ENCODE data around the gene WDFY4.

Gene WDFY4

DNA sequence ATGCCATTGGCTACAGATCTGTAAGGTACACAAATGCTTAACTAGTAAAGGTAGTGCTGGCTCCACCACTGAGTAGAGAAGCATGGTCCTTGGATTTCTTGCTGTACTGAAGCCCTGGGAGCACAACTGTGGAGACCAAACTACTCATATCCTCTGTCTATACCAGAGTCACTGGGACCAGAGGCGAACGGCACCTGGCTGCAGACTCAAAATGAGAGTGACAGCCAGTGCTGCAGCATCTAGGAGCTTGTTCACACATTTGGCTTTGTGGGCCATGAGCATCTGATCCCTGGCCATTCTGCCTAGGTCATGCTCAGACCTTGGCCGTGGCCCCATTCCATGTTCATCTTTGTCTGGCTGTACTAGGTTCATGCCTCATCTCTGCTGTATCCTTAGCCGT is 223.1 kb downstream of the WDFY4 start:
- no peak overlapping the region for H3K4ac ChIP-seq (ENCODE audit: low read depth, low read length)
- no peak overlapping the region for H4K8ac ChIP-seq (ENCODE audit: low read depth, low read length)
- no peak overlapping the region for H3K9ac ChIP-seq (ENCODE audit: low read length)
- H3K18ac ChIP-seq (ENCODE audit: low read length), result no peak overlapping the region
- WGBS (ENCODE audit: extremely low coverage, insufficient coverage, insufficient read length), result no CpG with 5 or more reads among the region's 4 CpGs
- H2BK5ac ChIP-seq (ENCODE audit: low read depth, low read length, poor library complexity), result no peak overlapping the region
- H2AK5ac ChIP-seq (ENCODE audit: low read length), result no peak overlapping the region
- no peak overlapping the region for H2BK12ac ChIP-seq (ENCODE audit: low read length)
- no peak overlapping the region for H3K14ac ChIP-seq (ENCODE audit: low read length)
- no peak for DNase-seq
- no peak overlapping the region for H3K27ac ChIP-seq (ENCODE audit: low read depth, low read length)
- no peak overlapping the region for H3K23ac ChIP-seq (ENCODE audit: low read length)
- H3K4me1 ChIP-seq (ENCODE audit: control insufficient read depth in 1 of 2, insufficient read depth in 2 of 2, low read length in 2 of 2), result no peaks in the 10 kb centered on the region
- H3K4me3 ChIP-seq (ENCODE audit: low read depth, low read length), result no peak overlapping the region
- no peak overlapping the region for H4K12ac ChIP-seq (ENCODE audit: low read depth, low read length)
- H3K4me2 ChIP-seq (ENCODE audit: low read length), result no peak overlapping the region
- no peaks in the 10 kb centered on the region for H3K36me3 ChIP-seq (ENCODE audit: control insufficient read depth in 1 of 2, insufficient read depth in 2 of 2, low read length in 2 of 2)
- no peaks in the 10 kb centered on the region for H3K79me1 ChIP-seq (ENCODE audit: low read length)
- H4K91ac ChIP-seq (ENCODE audit: low read depth, low read length), result no peak overlapping the region
- H3K27me3 ChIP-seq (ENCODE audit: insufficient read depth, low read length), result no peaks in the 10 kb centered on the region
- no peaks in the 10 kb centered on the region for H3K9me3 ChIP-seq (ENCODE audit: insufficient read depth, low read depth, low read length)
- no peaks in the 10 kb centered on the region for H3K79me2 ChIP-seq (ENCODE audit: control insufficient read depth, insufficient read depth, low read length, poor library complexity)
- H2BK120ac ChIP-seq (ENCODE audit: insufficient read depth, low read length, poor library complexity), result no peak overlapping the region
- H2AFZ ChIP-seq (ENCODE audit: insufficient read depth, low read length, poor library complexity), result no peak overlapping the region

DNA sequence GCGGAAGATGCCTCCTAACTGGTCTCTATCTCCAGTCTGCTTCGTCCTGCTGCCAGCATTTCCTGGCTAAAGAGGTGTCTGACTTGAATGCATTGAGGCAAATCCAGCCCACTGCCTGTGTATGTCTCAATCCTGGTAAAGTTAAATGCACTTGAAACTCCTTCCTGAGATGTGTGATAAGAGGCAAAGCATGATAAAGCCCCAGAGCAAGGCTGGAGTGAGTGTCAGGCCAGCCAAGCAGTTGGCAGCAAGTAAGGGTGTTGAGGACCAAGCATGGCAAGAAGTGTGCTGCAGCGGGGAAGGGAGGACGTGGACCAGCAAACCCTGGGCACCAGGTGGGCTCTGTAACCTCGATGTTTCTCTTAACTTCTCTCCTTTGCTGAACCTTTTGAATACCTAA is 225.9 kb downstream of the WDFY4 start:
- no peak overlapping the region for H4K8ac ChIP-seq (ENCODE audit: low read depth, low read length)
- H3K36me3 ChIP-seq (ENCODE audit: control insufficient read depth in 1 of 2, insufficient read depth in 2 of 2, low read length in 2 of 2), result no peaks in the 10 kb centered on the region
- no peak overlapping the region for H3K9ac ChIP-seq (ENCODE audit: low read length)
- no peak overlapping the region for H2BK120ac ChIP-seq (ENCODE audit: insufficient read depth, low read length, poor library complexity)
- H3K9me3 ChIP-seq (ENCODE audit: insufficient read depth, low read depth, low read length), result no peaks in the 10 kb centered on the region
- no peaks in the 10 kb centered on the region for H3K4me1 ChIP-seq (ENCODE audit: control insufficient read depth in 1 of 2, insufficient read depth in 2 of 2, low read length in 2 of 2)
- H3K23ac ChIP-seq (ENCODE audit: low read length), result no peak overlapping the region
- H3K14ac ChIP-seq (ENCODE audit: low read length), result no peak overlapping the region
- H4K12ac ChIP-seq (ENCODE audit: low read depth, low read length), result no peak overlapping the region
- H3K27me3 ChIP-seq (ENCODE audit: insufficient read depth, low read length), result no peaks in the 10 kb centered on the region
- H2BK5ac ChIP-seq (ENCODE audit: low read depth, low read length, poor library complexity), result no peak overlapping the region
- no peaks in the 10 kb centered on the region for H3K79me1 ChIP-seq (ENCODE audit: low read length)
- H4K91ac ChIP-seq (ENCODE audit: low read depth, low read length), result no peak overlapping the region
- WGBS (ENCODE audit: extremely low coverage, insufficient coverage, insufficient read length), result no CpG with 5 or more reads among the region's 5 CpGs
- no peak overlapping the region for H2AK5ac ChIP-seq (ENCODE audit: low read length)
- H3K4ac ChIP-seq (ENCODE audit: low read depth, low read length), result no peak overlapping the region
- H3K4me2 ChIP-seq (ENCODE audit: low read length), result no peak overlapping the region
- DNase-seq, result peak; percentile 11 to 40
- no peak overlapping the region for H3K27ac ChIP-seq (ENCODE audit: low read depth, low read length)
- no peak overlapping the region for H2BK12ac ChIP-seq (ENCODE audit: low read length)
- H2AFZ ChIP-seq (ENCODE audit: insufficient read depth, low read length, poor library complexity), result no peak overlapping the region
- no peak overlapping the region for H3K18ac ChIP-seq (ENCODE audit: low read length)
- H3K4me3 ChIP-seq (ENCODE audit: low read depth, low read length), result no peak overlapping the region
- H3K79me2 ChIP-seq (ENCODE audit: control insufficient read depth, insufficient read depth, low read length, poor library complexity), result no peaks in the 10 kb centered on the region

DNA sequence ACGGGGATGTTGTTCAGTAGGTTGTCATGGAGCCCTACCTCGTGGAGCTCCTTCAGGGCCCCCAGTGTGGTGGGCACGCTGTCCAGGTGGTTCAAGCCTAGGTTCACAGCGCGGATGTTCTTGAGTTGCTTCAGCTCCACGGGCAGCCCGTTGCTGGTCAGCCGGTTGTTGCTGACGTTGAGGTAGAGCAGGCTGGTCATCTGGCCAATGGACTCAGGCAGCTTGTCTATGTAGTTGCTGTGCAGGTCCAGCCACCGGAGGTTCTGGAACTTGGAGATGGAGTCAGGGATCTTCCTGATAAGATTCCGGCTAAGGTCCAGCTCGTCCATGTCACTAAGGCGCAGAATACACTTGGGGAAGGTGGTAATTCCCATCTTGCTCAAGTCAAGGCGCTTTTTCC is 229.0 kb downstream of the WDFY4 start:
- Histone ChIP-seq H3K9ac (ENCODE audit: low read length) (no peak overlapping the region), H3K14ac (ENCODE audit: low read length) (no peak overlapping the region), H2AK5ac (ENCODE audit: low read length) (no peak overlapping the region), H3K79me2 (ENCODE audit: control insufficient read depth, insufficient read depth, low read length, poor library complexity) (no peaks in the 10 kb centered on the region), H3K18ac (ENCODE audit: low read length) (no peak overlapping the region), H3K4me1 (ENCODE audit: control insufficient read depth in 1 of 2, insufficient read depth in 2 of 2, low read length in 2 of 2) (no peaks in the 10 kb centered on the region), H3K36me3 (ENCODE audit: control insufficient read depth in 1 of 2, insufficient read depth in 2 of 2, low read length in 2 of 2) (no peaks in the 10 kb centered on the region), H4K8ac (ENCODE audit: low read depth, low read length) (no peak overlapping the region), H4K12ac (ENCODE audit: low read depth, low read length) (no peak overlapping the region), H3K4me3 (ENCODE audit: low read depth, low read length) (no peak overlapping the region), H3K27me3 (ENCODE audit: insufficient read depth, low read length) (no peaks in the 10 kb centered on the region), H3K4ac (ENCODE audit: low read depth, low read length) (no peak overlapping the region), H4K91ac (ENCODE audit: low read depth, low read length) (no peak overlapping the region), H3K23ac (ENCODE audit: low read length) (no peak overlapping the region), H2BK5ac (ENCODE audit: low read depth, low read length, poor library complexity) (no peak overlapping the region), H2BK12ac (ENCODE audit: low read length) (no peak overlapping the region), H3K4me2 (ENCODE audit: low read length) (no peak overlapping the region), H3K27ac (ENCODE audit: low read depth, low read length) (no peak overlapping the region), H2BK120ac (ENCODE audit: insufficient read depth, low read length, poor library complexity) (no peak overlapping the region), H3K79me1 (ENCODE audit: low read length) (no peaks in the 10 kb centered on the region), H2AFZ (ENCODE audit: insufficient read depth, low read length, poor library complexity) (no peak overlapping the region), H3K9me3 (ENCODE audit: insufficient read depth, low read depth, low read length) (no peaks in the 10 kb centered on the region)
- no peak for DNase-seq
- WGBS (ENCODE audit: extremely low coverage, insufficient coverage, insufficient read length), result no CpG with 5 or more reads among the region's 14 CpGs

DNA sequence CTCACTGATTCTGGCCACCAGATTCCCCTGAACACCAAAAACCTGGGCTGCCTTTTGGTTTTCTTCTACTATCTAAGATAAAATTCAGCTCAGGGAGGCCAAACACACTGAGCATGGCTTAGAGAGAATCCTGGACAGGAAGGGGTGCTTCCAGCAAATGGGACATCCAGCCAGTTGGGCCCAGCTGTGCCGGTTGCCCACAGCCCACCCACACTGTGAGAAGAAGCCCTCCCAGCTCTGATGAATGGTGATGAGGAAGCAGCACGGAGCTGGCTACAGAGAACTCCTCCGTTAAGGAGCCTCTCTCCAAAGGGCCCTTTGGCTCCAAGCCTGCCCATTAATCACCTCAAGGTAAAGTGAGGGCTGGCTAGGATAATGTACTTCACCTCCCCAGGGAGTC is 239.1 kb downstream of the WDFY4 start:
- Histone ChIP-seq H4K12ac (ENCODE audit: low read depth, low read length) (no peak overlapping the region), H3K36me3 (ENCODE audit: control insufficient read depth in 1 of 2, insufficient read depth in 2 of 2, low read length in 2 of 2) (no peaks in the 10 kb centered on the region), H3K79me1 (ENCODE audit: low read length) (no peaks in the 10 kb centered on the region), H2BK5ac (ENCODE audit: low read depth, low read length, poor library complexity) (no peak overlapping the region), H2AK5ac (ENCODE audit: low read length) (no peak overlapping the region), H3K4ac (ENCODE audit: low read depth, low read length) (no peak overlapping the region), H3K9ac (ENCODE audit: low read length) (no peak overlapping the region), H3K14ac (ENCODE audit: low read length) (no peak overlapping the region), H3K27me3 (ENCODE audit: insufficient read depth, low read length) (no peaks in the 10 kb centered on the region), H2BK120ac (ENCODE audit: insufficient read depth, low read length, poor library complexity) (no peak overlapping the region), H2AFZ (ENCODE audit: insufficient read depth, low read length, poor library complexity) (no peak overlapping the region), H3K23ac (ENCODE audit: low read length) (no peak overlapping the region), H4K91ac (ENCODE audit: low read depth, low read length) (no peak overlapping the region), H4K8ac (ENCODE audit: low read depth, low read length) (no peak overlapping the region), H3K79me2 (ENCODE audit: control insufficient read depth, insufficient read depth, low read length, poor library complexity) (no peaks in the 10 kb centered on the region), H2BK12ac (ENCODE audit: low read length) (no peak overlapping the region), H3K27ac (ENCODE audit: low read depth, low read length) (no peak overlapping the region), H3K4me2 (ENCODE audit: low read length) (no peak overlapping the region), H3K4me1 (ENCODE audit: control insufficient read depth in 1 of 2, insufficient read depth in 2 of 2, low read length in 2 of 2) (no peaks in the 10 kb centered on the region), H3K9me3 (ENCODE audit: insufficient read depth, low read depth, low read length) (no peaks in the 10 kb centered on the region), H3K4me3 (ENCODE audit: low read depth, low read length) (no peak overlapping the region), H3K18ac (ENCODE audit: low read length) (no peak overlapping the region)
- DNase-seq, result no peak
- WGBS (ENCODE audit: extremely low coverage, insufficient coverage, insufficient read length), result no CpG with 5 or more reads among the region's 3 CpGs
